K562 (cell line): Measurements from ENCODE around the gene ROPN1. TPM values are rescaled to one million over a fixed set of nuclear protein-coding genes. Genes with fewer than 3 reads are reported as not detected.

ENCODE experiments used
- CHCHD3 ChIP-seq: fragments of 250-450 bp; sonication (Bioruptor Pico); IDR thresholded peaks from 2 replicates; pipeline ENCODE4 v2.1.2; 2022; ENCODE audit warnings: mild to moderate bottlenecking
- ELF1 ChIP-seq: fragments of 200-800 bp; sonication (Bioruptor generic); IDR thresholded peaks from 2 replicates; pipeline ENCODE4 v1.6.1; 2016; ENCODE audit warnings: missing genetic modification characterization, missing compliant biosample characterization
- GMEB1 ChIP-seq: fragments of 250-450 bp; sonication (Bioruptor Pico); IDR thresholded peaks from 2 replicates; pipeline ENCODE4 v1.4.0; 2020; ENCODE audit warnings: mild to moderate bottlenecking
- HDGF ChIP-seq: fragments of 450-650 bp; IDR thresholded peaks from 2 replicates; pipeline ENCODE4 v1.6.1; 2016
- KDM4B ChIP-seq, 2 experiments: fragments of 450-650 bp in 1 of 2; sonication (generic) in 1 of 2; IDR thresholded peaks; 2 replicates each; pipeline ENCODE4 v1.6.1; 2016 to 2017; ENCODE audit warnings: borderline replicate concordance in 2 of 2, antibody characterized with exemption in 1 of 2, low read depth in 1 of 2, mild to moderate bottlenecking in 1 of 2
- MNT ChIP-seq, 2 experiments: fragments of 450-650 bp; conservative IDR thresholded peaks; 2 replicates each; pipeline ENCODE4 v1.6.1; 2017; ENCODE audit warnings: mild to moderate bottlenecking in 2 of 2, moderate library complexity in 2 of 2
- NFYB ChIP-seq: IDR thresholded peaks from 2 replicates; pipeline ENCODE4 v1.6.1; 2011; ENCODE audit warnings: mild to moderate bottlenecking, moderate library complexity; ENCODE audit not compliant: insufficient read length; ENCODE audit errors: extremely low read depth
- NRF1 ChIP-seq, 2 experiments: fragments of 450-650 bp; IDR thresholded peaks in 1 of 2; conservative IDR thresholded peaks in 1 of 2; 2 replicates each; pipeline ENCODE4 v1.6.1; 2014; ENCODE audit warnings: mild to moderate bottlenecking in 2 of 2
- POLR2A ChIP-seq: fragments of 450-650 bp; conservative IDR thresholded peaks from 2 replicates; pipeline ENCODE4 v1.6.1; 2016
- POLR2H ChIP-seq: IDR thresholded peaks from 2 replicates; pipeline ENCODE4 v1.6.1; 2016; ENCODE audit warnings: missing genetic modification characterization, low read depth, mild to moderate bottlenecking, control low read depth, missing compliant biosample characterization, moderate library complexity
- PTTG1 ChIP-seq: fragments of 450-650 bp; IDR thresholded peaks from 2 replicates; pipeline ENCODE4 v1.6.1; 2016; ENCODE audit warnings: low read depth, mild to moderate bottlenecking, missing genetic modification characterization, missing compliant biosample characterization
- RAD21 ChIP-seq, 2 experiments: fragments of 250-450 bp in 1 of 2; fragments of 450-650 bp in 1 of 2; sonication (Bioruptor Pico) in 1 of 2; formaldehyde crosslinking in 1 of 2; IDR thresholded peaks in 1 of 2; conservative IDR thresholded peaks in 1 of 2; 2 replicates each; pipeline versions ENCODE4 v1.4.0 to v1.8.0; 2020 to 2022; ENCODE audit warnings: mild to moderate bottlenecking in 2 of 2, moderate library complexity in 1 of 2
- RBM39 ChIP-seq: fragments of 200-400 bp; formaldehyde crosslinking; optimal IDR thresholded peaks from 2 replicates; pipeline ENCODE3; 2018; ENCODE audit warnings: low read depth, low read length
- SAP30 ChIP-seq: fragments of 200-600 bp; sonication (generic); IDR thresholded peaks from 2 replicates; pipeline ENCODE4 v1.6.1; 2012; ENCODE audit warnings: borderline replicate concordance, low read depth, mild to moderate bottlenecking, moderate library complexity, low read length, control low read depth, inconsistent platforms; ENCODE audit not compliant: insufficient read depth, poor library complexity, severe bottlenecking
- TAF15 ChIP-seq: fragments of 200-400 bp; formaldehyde crosslinking; IDR thresholded peaks from 2 replicates; pipeline ENCODE4 v1.6.1; 2017; ENCODE audit warnings: mild to moderate bottlenecking, low read depth, low read length, moderate library complexity
- TBP ChIP-seq: optimal IDR thresholded peaks from 2 replicates; pipeline ENCODE3; 2011; ENCODE audit warnings: low read depth, low read length, improper control_type of control experiment
- ZBTB12 ChIP-seq: fragments of 250-450 bp; sonication (Bioruptor Pico); IDR thresholded peaks from 2 replicates; pipeline ENCODE4 v1.4.0; 2020
- polyA plus RNA-seq, 8 experiments: library from polyadenylated mRNA; depleted of rRNA in 4 of 8; stranded (reverse) in 5 of 8; unstranded in 3 of 8; fragments of >200 nt; fragmentation: Nextera tagmentation in 2 of 8; fragmentation: Illumina TruSeq in 1 of 8; extraction: Ambion mirVana in 2 of 8; extraction: Trizol in 1 of 8; gene quantifications; 2 replicates each; pipeline versions ENCODE4 v1.2.1 to v1.2.3, GENCODE V29; 2011 to 2014; ENCODE audit warnings: inconsistent platforms in 1 of 8, missing spikeins in 1 of 8
- total RNA-seq, 7 experiments: library from RNA; depleted of rRNA in 6 of 7; stranded (reverse); fragments of >200 nt in 6 of 7; fragmentation: Illumina TruSeq in 2 of 7; extraction: Trizol in 2 of 7; gene quantifications; 2 replicates each; pipeline versions ENCODE4 v1.2.1 to v1.2.3, GENCODE V29; 2011 to 2021; ENCODE audit warnings: low replicate concordance in 1 of 7

ROPN1 gene
- total and polyA plus RNA-seq, 9 of the 15 experiments (the other 6 are each of a cell fraction or from before 2014, with no cell fraction given), result not detected

DNA sequence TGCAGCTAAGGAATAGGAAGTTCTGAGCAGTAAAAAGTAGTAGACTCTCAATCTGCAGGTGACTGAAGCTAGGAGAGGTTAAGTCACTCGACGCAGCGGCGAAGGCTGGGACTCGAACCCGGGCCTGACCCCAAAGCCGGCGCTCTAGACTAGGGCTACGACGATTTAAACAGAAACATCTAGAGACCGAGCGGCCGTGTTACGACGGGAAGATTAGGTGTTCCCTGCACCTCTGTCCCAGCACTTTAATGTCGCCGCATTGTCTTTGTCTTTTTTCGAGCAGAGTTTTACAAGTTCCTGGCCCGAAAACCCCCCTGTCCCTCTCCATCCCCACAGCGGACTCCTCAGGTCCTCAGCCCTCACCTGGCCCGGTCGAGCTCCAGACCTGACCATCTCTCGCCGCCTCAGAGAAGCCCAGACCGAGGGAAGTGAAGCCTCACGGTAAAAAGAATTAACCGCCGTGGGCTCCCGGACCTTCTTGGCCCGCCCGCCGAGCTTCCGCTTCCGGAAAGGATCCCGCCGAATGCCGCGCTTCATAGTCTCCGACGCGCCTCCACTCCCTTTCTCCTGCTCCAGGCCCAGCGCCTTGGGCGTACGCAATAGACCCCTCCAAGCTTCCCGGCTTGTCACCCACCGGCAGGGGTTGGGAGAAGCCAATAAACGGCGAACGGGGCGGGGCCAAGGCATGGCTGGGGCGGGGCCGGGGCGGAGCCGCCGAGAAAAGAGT, 31.0 kb downstream of the ROPN1 start, which contains the start of gene CCDC14 (continued):
- no peak for TF ChIP-seq GMEB1 (CRISPR knock-in tag)
- peak; percentile 76 for TF ChIP-seq ELF1 (tag)
- TF ChIP-seq TBP, result peak; percentile 60
- TF ChIP-seq NRF1 (conservative IDR thresholded peaks at IDR 0.05 in 1 of 2, IDR thresholded peaks at IDR 0.05 in 1 of 2), result peak; percentile 58 to 63
- no peak for TF ChIP-seq RBM39
- no peak for TF ChIP-seq NFYB
- TF ChIP-seq POLR2A, result peak; percentile 86
- TF ChIP-seq ZBTB12 (CRISPR knock-in tag), result no peak
- TF ChIP-seq HDGF, result no peak
- TF ChIP-seq MNT (conservative IDR thresholded peaks at IDR 0.05), result peak in 1 of 2 experiments; percentile 39; a peak in 1 of 4 replicates
- TF ChIP-seq KDM4B (IDR thresholded peaks at IDR 0.05; ENCODE audit: borderline replicate concordance in 2 of 2, low read depth in 1 of 2), result no peak
- TF ChIP-seq CHCHD3 (CRISPR knock-in tag), result no peak
- TF ChIP-seq TAF15, result no peak
- peak; percentile 56; the same call in 1 of the 2 replicates for TF ChIP-seq POLR2H (tag)
- TF ChIP-seq SAP30, result no peak
- no peak for TF ChIP-seq RAD21 (CRISPR knock-in tag; conservative IDR thresholded peaks at IDR 0.05 in 1 of 2, IDR thresholded peaks at IDR 0.05 in 1 of 2)
- TF ChIP-seq PTTG1 (tag), result no peak
